AG10803 (cell line): Measurements from ENCODE around the gene NYAP1.

Experiments used
- DNase-seq: peaks from one replicate; pipeline ENCODE4 v3.0.0; 2010; ENCODE audit warnings: low read depth
- H3K4me3 ChIP-seq: 2 replicates; pipeline ENCODE4 v1.5.1; 2011; ENCODE audit warnings: mild to moderate bottlenecking, low read length, control low read depth
- TF ChIP-seq, protein P1 (sequence below): conservative IDR thresholded peaks from 2 replicates; pipeline ENCODE4 v1.5.1; 2011; ENCODE audit warnings: mild to moderate bottlenecking, low read length, control low read depth, inconsistent platforms

NYAP1 gene

DNA sequence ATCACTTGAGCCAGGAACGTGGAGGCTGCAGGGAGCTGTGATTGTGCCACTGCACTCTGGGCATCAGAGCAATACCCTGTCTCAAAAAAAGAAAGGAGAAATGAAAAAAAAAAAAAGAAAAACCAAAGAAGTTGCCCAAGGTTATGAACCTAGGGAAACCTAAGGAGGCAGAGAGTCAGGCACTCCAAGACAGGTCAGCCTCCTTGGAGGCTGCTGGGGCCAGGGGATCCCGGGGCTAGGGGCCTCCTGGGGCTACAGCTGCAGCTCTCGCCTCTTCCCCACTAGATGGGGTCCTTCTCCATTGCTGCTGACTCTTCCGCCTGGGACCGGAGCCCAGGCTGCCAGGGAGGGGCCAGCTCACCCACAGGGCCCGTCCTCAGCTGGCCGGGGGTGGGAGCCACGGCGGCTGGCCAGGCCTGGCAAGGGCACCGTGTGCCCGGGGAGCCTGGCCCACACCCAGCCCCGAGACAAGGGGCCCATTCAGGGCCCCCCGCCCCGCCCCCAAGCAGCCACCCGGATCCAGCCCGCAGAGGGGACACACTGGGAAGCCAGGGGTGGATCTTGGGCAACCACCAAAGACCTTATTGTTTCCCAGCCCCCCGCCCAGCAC, 17.9 kb upstream of the NYAP1 start:
- TF ChIP-seq, protein P1, sequence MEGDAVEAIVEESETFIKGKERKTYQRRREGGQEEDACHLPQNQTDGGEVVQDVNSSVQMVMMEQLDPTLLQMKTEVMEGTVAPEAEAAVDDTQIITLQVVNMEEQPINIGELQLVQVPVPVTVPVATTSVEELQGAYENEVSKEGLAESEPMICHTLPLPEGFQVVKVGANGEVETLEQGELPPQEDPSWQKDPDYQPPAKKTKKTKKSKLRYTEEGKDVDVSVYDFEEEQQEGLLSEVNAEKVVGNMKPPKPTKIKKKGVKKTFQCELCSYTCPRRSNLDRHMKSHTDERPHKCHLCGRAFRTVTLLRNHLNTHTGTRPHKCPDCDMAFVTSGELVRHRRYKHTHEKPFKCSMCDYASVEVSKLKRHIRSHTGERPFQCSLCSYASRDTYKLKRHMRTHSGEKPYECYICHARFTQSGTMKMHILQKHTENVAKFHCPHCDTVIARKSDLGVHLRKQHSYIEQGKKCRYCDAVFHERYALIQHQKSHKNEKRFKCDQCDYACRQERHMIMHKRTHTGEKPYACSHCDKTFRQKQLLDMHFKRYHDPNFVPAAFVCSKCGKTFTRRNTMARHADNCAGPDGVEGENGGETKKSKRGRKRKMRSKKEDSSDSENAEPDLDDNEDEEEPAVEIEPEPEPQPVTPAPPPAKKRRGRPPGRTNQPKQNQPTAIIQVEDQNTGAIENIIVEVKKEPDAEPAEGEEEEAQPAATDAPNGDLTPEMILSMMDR: peak; percentile 68
- DNase-seq: peak; percentile 72
- H3K4me3 ChIP-seq: no peak overlapping the region

DNA sequence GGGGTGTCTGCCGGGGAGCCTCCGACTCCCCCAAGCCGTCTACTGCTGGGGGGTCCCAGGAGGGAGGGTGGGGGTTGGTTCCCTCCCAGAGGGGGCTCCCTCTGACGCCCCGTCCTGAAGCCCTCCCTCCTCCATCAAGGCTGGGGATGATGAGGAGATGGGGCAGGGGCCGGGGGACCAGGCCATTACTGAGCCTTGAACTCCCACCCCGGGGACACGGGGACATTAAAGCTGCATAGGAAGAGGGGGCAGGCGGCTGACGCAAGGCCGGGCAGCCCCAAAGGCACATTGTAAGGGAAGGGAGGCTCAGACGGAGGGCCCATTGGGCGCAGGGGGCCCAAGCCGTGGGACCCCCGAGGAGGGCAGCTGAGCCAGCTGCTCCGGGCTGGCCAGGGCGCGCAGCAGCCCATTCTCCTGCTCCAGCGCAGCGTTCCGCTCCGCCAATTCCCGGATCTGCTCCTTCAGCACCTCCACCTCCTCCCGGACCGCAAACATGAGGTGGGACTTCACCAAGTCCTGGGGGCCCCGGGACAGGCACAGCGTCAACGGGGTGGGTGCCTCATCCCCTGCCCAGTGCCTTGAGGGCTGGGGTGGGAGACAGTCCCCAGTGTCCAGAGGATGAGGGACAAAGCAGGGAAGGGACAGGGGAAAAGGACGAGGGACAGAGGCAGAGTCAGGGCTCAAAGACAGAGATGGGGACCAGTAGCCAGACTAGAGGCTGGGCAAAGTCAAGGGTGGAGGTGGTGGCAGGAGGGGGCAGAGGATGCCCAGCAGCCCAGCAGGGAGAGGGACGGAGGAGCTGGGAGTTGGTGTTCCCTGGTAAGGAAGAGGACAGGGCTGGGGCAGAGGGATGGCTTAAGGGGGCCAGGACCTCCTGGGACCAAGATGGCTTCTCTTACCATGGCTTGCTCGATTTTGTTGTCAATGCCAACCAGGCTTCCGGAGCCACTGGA, 16.8 kb upstream of the NYAP1 start:
- H3K4me3 ChIP-seq: no peak overlapping the region
- DNase-seq: no peak
- TF ChIP-seq, protein P1: no peak

DNA sequence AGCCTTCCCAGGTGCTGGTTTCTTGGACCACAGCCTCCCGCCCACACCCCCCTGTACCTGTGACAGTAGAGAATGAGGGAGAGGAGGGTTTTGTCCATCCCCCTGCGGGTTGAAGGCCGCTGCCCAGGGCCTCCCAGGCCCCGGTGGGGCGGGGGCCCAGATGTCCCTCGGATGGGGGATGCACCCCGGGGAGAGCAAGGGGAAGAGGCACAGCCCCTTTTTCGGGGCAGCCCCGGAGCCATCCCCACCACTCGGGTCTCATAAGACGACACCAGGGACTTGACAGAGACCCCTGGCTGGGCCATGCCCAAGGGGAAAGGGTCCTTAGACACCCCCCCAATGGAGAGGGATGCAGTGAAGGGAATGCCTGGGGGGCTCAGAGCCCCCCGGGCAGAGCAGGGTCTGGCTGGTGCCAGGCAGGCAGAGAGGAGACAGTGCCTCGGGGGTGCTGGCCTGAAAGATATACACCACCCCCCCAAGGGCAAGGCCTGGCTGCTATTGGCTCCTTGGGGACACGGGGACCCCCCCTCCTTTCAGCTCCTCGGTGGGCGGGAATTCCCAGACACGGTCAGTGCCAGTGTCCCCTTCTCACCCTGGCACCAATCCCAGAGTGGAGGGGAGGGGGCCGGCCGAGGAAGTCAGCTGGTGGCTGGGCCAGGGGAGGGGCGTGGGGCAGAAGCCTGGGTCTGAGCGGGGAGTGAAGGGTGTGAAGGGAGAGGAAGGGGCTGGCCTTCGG, 15.9 kb upstream of the NYAP1 start:
- no peak overlapping the region for H3K4me3 ChIP-seq
- TF ChIP-seq, protein P1: no peak
- no peak for DNase-seq

DNA sequence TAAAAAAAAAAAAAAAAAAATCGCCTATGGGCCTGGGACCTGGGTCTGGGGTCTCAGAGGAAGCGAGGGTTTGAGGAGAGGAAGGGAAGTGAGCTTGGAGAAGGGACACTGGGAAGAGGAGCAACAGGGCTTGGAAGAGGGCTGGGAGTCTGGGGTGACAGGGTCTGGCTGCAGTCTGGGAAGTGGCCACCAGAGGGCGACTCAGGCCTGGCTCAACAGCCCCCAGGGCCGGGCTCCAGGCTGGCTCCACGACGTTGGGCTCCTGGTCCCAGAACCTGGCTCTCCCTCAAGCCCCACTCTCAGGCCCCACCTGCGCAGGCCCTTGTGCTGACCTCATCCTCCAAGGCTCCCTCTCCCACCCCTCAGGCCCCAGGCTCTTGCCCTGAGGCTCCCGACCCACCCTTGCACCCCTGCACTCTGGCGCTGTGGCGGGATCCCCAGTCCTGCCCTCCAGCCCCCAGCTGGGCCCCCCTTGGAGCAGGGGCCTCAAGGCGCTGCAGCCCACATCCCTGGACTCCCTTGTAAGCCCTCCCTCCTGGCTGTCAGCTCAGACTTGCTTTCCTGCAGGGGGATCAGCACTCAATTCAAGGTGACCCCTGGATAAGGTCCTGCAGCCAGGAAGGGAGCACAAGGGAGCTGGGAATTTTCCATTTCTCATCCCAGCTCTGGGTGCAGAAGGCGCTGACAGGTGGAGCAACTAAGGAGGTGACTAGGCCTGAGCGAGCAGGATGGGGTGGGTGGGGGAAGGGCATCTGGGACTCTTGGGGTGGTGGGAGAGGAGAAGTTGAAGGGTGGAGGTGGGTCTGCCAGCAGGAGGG, 14.3 kb upstream of the NYAP1 start:
- TF ChIP-seq, protein P1: peak; percentile 92
- peak; percentile 64 for DNase-seq
- no peak overlapping the region for H3K4me3 ChIP-seq

DNA sequence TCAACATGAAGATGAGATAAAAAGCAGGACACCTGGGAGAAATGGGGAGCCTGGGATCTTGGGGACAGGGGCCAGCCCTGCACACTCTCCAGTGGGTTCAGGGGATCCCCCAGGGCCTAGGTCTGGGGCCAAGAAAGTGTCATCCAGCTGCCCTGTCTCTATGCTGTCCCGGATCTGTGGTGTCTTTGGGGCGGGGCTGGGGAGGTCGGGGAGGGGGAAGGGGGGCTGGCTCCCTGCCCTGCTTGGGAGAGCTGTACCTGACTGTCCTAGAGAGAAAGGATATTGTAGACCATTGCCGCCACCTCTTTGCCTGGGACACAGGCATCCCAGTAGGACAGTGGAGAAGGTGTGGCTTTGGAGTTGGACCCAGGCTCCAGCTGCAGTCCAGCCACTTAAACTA, 12.7 kb upstream of the NYAP1 start:
- no peak for DNase-seq
- no peak overlapping the region for H3K4me3 ChIP-seq
- TF ChIP-seq, protein P1: no peak

DNA sequence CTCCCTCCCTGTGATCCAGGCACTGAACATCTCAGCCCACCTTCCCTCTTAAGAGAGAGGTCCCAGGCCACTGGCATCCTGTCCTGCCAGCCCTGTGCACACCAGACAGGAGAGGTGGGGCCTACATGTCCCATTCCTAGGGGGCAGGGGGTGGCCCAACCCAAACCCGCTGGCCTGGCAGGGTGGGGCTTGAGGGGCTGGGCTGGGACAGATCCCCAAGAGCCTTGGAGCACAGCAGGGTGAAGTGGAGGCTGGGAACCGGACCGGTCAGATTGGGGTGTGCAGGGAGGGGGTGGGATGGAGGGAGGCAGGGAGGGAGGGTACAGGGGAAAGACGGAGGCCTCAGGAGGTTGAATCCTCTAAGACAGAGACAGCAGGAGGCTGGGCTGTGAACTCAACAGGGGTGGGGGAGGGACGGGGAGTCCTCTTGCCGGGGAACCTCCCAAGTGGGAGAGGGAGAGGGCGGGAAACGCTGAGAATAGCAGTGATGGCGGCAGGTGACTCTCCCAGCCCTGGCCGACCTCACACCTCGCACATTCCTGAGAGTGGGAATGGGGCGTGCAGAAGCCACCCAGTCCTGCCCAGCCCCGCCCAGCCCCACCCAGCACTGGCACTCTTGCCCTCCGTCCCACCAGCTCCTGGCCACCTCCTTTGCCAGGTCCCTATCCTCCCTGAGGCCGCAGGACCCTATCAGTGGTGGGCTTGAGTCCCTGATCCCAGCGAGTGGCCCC, 11.4 kb upstream of the NYAP1 start:
- DNase-seq: no peak
- TF ChIP-seq, protein P1: no peak
- H3K4me3 ChIP-seq: no peak overlapping the region
